IPS DF 19.7 (cell line): Measurements from ENCODE around the gene PIK3R5.

ENCODE experiments used
- DNase-seq: peaks from one replicate; pipeline ENCODE4 v3.0.0-alpha.2; 2013; ENCODE audit warnings: low read depth, low spot score

Gene PIK3R5

DNA sequence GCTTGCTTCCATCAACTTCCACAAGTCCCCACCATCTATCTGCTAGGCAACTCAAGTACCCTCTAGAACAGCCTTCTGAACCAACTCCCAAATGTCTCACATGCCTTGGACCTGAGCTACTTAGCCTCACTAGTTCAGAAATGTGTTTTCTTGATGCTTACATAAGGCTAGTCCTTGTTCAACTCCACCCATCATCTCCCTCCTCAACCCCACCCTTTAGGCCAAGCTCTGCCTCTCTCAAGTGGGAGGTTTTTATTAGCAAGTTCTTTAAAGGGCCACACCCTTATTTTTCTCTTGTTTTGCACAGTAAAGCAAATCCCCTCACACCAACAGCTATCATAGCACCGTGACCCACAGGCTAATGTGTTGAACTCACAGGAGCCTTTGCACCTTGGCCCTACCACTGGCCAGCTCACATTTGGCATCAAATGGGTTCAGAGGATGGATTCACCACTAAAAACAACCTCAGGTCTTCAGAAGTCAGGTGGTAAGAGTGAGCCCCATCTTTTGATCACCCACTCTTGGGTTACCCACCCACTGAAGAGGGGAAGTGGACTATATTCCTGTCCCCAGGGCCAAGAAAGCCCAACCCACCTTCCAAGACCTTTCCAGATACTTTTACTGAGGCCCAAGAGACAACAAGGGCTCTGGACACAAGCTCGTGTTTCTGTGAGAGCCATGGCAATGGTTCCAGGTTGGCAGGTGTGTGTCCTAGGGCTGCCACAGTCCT lies 12.2 kb downstream of the PIK3R5 start:
- no peak for DNase-seq

DNA sequence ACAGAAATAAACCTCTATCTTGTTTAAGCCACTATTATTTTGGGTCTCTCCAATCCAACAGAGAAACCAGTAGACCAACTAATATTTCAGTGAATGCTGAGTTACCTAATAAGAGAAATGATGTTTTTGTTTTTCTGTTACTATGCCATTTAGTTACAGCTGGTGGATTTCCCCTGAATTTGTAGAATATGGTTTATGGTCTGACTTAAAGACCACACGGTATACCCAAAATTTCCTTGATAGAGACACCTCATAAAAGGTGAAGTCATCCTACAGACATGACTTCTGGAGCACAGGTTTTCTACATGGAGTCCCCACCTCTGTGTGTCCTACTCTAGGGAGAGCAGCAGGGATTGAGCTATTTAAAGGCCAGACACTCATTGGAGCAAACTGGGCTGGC lies 13.3 kb downstream of the PIK3R5 start:
- no peak for DNase-seq

DNA sequence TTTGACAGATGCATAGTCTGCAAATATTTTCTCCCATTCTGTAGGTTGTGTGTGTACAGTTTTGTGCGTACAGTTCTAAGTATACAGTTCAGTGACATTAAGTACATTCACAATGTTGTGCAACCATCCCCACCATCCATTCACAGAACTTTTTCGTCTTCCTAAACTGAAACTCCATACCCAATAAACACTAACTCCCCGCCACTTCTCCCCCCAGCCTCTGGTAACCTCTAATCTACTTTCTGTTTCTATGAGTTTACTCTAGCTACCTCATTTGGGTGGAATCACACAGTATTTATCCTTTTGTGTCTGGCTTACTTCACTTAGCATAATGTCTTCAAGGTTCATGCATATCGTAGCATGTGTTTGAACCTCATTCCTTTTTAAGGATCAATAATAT lies 14.3 kb downstream of the PIK3R5 start:
- DNase-seq: no peak

DNA sequence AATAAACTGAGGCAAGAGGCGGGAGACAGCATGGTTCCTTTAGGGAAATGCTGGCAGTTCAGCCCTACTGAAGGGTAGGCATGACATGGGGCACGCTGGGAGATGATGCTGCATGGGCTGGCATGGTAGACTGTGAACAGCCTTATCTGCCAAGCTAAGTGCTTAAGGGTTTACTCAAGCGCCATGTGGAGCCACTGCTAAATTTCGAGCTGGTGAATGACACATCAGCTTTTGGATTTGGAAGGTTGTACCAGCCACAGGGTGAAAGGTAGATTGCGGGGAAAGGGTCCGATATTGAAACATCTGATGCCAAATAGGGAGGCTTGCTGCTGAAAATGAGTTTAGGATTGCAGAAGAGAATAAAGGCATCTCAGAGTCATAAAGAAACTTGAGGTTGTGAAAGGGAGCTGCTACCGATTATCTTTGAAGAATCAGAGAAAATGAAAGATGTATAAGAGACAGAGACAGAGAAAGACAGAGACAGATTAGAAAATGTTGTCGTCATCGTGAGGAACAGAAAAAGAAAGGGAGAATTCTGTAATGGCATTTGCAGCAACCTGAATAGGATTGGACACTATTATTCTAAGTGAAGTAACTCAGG lies 16.3 kb downstream of the PIK3R5 start:
- DNase-seq: no peak

DNA sequence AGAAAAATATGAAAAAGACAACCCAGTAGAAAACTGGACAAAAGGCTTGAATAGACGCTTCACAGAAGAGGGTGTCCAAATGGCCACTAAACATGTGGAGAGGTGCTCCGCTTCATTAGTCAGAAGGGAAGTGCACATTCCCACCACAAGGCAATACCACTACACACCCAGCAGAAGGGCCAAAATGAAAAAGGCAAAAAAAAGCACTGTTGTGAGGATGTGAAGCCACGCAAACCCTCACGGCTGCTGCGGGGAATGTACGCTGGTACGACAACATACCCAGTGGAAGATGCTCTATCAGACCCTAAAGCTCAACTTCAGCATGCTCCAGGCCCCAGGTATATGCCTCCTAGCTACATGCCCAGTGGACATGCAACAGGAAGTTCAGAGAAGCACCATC lies 17.0 kb downstream of the PIK3R5 start:
- DNase-seq: no peak

DNA sequence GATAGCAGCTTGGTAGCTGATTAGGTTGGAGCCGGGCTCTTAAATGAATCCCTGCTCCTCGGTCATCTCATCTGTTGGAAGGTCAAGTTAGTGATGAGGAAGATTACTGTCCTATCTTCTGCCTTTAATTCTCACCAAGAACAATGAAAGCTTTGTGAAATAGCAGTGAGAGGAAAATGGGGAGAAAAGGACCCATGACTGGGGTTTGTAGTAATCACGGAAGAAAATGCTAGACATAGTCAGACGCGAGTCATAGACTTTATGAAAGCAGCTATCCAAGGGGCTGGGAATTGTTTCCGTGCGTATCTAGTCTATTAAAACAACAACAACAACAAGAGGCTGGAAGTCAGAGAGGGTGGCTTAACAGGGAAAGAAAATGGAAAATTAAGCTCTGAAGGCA lies 18.3 kb downstream of the PIK3R5 start:
- no peak for DNase-seq

DNA sequence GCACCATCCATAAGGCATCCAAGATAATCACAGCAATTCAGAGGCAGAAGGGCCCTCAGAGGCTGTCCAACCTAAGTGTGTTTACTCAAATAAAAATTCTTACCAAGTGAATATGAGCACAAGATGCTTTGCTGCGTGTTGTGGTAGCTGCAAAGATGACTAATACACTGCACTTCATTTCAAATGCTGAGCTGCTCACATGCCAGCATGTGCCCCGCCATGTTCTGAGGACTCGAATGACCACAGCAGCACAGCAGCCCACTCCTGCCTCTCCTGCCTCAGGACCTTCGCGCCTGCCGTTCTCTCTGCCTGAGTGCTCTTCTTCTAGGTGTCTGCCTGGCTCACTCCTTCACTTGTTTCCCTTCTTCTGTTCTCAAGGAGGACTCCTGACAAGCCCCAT lies 19.0 kb downstream of the PIK3R5 start:
- no peak for DNase-seq

DNA sequence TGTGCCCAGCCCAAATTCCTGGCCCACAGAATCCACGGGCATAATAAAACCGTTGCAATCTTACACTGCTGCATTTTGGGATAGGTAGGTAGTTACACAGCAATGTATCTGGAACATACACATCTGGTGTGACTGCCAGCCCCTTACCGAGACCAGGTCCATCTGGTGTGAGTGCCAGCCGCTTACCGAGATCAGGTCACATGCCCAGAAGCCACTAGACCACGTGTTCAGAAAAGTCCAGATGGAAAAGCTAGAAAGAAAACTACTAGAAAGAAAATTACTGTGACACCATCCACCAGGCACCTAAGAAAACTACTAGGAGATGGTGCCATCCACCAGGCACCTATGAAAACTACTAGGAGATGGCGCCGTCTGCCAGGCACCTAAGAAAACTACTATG lies 19.4 kb downstream of the PIK3R5 start:
- DNase-seq: no peak

DNA sequence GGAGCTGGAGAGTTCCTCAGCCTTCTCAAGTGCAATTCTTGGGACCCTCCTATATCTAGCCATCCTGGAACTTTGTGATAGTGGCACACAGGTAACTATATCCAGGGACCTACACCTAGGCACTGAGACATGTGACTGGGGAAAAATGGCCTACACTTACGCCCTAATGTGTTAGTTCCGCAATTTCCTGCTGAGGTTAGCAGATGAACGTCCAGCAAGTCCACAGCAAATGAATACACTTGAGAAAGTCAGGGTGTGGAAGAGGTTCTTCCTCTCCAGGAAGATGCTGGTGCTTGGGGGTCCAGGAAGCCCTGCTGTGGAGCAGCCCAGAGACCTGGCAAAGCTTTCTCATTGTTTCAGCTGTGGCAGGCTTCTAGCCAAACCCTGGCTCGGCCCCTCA lies 20.8 kb downstream of the PIK3R5 start:
- DNase-seq: no peak

DNA sequence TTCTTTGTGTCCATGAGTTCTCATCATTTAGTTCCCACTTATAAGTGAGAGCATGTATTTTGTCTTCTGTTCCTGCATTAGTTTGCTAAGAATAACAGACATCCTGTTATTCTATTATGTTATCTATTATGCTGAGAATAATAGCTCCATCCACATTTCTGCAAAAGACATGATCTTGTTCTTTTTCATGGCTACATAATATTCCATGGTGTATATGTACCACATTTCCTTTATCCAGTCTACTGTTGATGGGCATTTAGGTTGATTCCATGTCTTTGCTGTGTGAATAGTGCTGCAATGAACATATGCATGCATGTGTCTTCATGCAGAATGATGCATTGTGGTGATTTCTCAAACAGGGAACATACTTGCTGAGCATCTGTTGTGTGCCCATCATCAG lies 21.4 kb downstream of the PIK3R5 start:
- DNase-seq: no peak

DNA sequence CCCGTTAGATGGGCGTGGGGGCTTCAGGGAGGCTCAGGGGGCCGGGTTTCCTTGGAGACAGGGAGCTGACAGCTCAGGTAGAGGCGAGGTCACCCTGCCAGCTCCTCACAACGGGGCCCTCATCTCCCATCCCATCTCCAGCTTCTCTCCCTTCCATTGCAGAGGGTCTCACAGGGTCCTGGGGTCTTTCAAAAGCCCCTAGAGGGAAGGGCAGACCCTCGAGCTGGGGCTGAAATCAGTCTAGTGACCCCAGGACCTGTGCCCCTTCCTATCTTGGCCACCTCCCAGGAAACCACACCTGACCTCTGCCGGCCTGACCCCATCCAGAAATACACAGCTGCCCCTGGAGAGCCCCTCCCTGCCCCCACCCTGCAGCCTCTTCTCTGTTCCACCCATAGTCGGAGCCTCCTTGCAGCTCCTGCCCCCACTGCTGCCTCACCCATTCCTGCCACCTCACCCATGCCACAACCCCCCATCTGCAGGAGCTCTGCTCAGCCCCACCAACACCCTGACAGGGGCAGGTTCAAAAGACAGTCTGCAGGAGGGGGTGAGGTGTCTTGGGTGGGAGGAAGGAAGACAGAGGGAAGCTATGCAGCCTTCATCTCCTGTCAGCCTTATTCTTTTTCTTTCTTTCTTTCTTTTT lies 23.4 kb downstream of the PIK3R5 start:
- DNase-seq: no peak

DNA sequence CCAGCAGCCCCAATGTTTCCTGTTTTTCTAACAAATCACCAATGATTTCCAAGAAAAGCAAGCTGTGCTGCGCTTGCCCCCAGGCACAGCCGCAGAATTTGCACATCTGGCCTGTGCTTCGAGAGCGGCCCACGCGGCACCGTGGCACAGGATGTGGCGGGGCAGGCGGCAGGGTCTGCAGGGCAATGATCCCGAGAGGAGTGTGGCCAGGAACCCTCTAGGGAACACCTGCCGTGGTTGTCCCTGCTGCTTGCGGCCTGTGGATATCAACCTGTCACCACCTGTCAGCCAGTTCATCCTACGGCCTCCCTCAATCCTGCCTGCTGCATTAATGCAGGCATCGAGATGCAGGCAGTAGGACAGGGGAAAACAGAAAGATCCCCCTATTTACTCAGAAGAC lies 24.0 kb downstream of the PIK3R5 start:
- no peak for DNase-seq

DNA sequence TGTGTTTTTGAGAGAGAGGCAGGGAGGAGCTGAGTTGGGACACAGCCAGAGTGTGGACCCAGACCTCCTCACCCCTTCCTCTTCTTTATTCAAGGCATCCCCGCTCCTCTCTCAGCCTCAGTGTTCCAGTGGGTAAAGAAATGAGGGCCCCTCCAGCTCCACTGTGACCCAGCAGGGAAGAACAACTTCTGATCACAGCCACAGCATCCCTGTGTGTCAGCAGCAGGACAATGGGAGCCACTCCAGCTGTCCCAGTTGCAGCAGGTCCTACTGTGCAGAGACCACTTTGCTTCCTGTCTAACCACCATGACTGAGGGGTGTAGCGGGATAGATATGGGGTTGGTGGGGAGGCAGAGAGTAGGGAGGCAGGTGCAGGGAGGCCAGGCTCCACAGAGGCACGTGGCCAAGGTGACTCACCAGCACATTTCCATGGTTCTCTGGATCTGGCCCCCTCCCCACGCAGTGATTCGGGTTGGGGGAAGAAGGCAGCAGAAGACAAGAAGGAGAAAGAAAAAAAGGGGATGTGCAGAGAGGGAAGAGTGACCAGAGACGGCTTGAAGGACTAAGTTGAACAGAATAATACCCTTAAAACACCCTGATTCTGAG lies 24.5 kb downstream of the PIK3R5 start:
- no peak for DNase-seq

DNA sequence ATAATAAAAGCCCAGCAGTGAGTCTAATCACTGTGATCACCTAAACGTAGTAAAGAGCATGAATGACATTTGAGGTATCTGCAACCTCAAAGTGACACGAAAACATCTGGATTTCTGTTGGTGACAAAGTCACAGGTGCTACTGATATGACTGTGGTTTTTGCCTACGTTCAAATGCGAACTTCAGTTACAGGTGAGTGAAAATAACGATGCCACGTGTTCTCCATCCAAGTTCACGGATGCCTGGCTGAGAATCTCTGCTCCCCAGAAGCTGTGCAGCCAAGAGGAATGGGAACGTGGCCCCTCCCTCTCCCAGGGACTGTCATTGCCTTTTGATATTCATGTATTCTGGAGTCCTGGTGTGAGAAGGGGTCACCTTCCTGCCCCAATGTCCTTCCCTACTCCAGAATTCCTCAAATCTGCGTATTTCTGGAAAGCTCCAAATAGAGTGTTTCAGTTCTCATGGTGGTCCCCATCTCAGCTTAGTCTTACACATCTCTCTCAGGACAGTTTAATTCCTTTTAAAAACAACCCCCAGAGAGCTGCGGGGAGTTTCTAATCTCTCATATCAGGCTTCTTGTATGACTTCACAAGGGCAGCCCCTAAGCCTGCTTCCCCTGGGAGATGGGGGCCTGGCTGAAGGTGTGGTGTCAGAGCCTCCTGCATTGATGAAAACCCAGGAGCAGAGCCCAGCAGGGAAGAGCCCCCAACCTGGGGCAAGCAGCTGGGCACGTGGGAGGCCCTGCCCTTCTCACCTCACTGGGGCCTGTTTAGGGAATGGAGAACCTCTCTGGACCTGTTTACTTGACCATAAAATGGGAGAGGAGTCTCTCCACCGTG lies 25.8 kb downstream of the PIK3R5 start:
- no peak for DNase-seq

DNA sequence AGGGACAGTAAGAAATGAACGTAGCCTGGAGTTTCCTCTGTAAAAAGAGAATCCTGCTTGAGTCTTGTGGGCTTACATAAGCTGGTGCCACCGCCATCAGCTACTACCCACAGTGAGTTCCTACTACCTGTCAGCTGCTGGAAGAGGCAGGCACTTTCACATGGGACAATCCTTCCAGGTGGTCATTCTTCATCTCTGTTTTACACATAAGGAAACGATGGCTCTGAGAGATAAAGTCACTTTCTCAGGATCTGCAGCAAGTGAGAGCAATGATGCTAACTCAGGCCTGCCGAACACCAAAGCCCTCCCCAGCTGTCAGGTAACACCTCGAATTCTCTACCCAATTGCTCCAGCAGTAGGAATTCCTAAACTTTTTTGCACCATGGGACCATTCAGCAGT lies 26.6 kb downstream of the PIK3R5 start:
- DNase-seq: no peak

DNA sequence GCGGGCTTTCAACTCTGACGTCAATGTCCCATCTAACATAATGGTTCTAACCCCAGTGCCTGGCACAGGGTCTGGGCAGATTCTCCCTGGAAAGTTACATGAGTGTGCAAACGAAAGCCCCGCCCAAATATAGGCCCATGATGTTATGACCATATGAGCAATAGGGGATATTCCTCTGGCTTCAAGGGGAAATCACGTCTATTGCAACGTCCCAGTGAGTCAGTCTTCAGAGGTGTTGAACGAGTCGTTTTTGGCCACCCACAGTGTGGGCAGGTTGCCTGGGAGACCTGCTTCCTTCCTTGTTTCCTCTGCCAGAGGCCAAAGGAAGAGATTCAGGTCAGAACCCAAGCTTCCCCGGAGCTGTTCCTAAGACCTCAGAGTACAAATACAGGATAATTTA lies 30.3 kb downstream of the PIK3R5 start:
- DNase-seq: no peak

DNA sequence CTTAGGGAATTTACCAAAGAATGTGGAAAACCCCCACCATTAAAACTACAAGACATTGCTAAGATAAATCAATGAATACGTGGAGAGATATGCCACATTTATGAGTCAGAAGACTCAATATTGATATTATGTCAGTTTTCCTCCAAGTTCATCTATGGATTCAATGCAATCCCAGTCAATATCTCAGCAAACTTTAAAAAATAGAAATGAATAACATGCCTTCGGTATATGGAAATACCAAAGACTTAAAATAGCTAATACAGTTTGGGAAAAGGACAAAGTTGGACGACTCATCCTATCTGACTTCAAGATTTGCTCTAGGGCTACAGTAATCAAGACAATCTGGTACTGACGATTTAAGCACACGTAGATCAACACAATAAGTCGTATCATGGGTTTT lies 31.2 kb downstream of the PIK3R5 start:
- DNase-seq: no peak

DNA sequence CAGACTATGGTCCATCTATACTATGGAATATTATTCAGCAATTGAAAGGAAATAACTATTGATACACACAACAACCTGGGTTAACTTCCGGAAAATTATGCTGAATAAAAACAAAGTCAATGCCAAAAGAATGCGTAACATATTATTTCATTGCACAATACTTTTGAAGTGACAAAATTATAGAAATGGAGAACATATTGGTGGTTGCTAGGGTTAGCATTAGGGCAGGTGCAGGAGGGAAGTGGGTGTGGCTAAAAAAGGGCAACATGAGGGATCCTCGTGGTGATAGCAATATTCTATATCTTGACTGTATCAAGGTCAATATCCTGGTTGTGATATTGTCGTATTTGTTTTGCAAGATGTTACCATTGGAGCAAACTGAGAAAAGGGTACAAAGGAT lies 34.9 kb downstream of the PIK3R5 start:
- no peak for DNase-seq

DNA sequence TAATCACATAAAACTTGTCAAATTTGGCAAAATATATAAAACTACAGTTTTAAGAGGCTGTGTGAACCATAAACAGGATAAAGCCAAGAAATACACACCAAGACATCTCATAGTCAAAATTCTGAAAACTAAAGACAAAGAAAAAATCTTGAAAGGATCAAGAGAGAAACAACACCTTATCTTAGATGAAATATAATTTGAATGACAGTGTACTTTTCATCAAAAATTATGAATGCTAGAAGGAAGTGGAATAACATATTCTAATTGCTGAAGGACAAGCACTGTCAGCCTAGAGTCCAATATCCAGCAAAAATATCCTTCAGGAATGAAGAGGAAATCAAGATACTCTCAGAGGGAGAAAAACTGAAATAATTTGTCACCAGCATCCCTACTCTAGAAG lies 37.2 kb downstream of the PIK3R5 start:
- DNase-seq: no peak

DNA sequence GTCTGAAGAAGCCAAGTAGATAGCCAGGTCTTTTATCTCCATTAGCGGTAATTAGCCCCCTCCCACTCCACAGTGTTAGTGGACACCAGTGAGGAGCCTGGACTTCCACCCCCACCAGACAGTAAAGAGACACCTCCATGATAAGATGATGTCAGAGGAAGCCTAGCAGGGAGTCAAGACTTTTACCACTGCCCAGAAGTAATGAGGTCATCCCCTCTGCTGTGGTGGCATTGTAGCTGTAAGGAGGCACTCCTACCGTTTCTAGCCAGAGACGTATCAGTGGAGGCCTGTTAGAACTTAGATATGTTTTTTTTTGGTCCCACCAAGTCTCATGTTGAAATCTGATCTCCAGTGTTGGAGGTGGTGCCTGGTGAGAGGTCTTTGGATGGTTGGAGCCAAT lies 38.1 kb downstream of the PIK3R5 start:
- no peak for DNase-seq

DNA sequence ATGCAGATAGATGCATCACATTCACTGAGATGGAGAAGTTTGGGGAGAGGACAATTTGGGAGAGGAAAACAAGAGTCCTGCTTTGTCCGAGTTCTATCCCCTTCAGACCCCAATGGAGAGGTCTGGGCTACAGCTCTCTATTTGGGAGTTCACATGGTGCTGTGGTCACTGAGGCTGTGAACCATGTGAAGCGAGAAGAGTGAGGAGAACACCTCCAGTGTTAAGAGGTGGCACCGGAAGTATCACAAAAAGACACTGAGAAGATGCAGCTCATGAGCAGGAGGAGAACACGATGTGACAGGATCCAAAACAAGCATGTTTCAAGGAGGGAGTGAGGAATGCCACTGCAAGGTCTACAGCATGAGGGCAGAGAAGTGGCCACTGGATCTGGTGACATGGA lies 39.7 kb downstream of the PIK3R5 start:
- DNase-seq: no peak

DNA sequence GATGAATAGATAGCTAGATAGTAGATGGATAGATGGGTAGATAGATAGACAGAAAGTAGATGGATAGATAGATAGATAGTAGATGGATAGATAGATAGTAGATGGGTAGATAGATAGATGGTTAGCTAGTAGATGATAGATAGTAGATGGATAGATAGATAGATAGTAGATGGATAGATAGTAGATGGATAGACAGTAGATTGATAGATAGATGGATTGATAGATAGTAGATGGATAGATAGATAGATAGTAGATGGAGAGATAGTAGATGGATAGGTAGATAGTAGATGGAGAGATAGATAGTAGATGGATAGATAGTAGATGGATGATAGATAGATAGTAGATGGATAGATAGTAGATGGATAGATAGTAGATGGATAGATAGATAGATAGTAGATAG lies 40.4 kb downstream of the PIK3R5 start:
- DNase-seq: no peak
